HL-60 (cell line): ENCODE data around the gene CYP1A2.

Source experiments
- CTCF ChIP-seq: IDR thresholded peaks from one replicate; pipeline ENCODE4 v1.5.1; 2011; ENCODE audit warnings: low read length, control low read depth, inconsistent platforms; ENCODE audit not compliant: insufficient read depth
- GABPA ChIP-seq: IDR thresholded peaks from 2 replicates; pipeline ENCODE4 v1.6.1; 2012; ENCODE audit warnings: low read depth
- POLR2AphosphoS5 ChIP-seq: IDR thresholded peaks from 2 replicates; pipeline ENCODE4 v1.6.1; 2012; ENCODE audit warnings: low read depth
- REST ChIP-seq: IDR thresholded peaks from 2 replicates; pipeline ENCODE4 v1.6.1; 2012; ENCODE audit warnings: low read depth; ENCODE audit not compliant: insufficient replicate concordance

GRCh38 chr15:74754593-74755215, 6.1 kb downstream of the CYP1A2 start:
- TF ChIP-seq CTCF (no peak), REST (no peak), GABPA (no peak), POLR2AphosphoS5 (no peak)
